ENCODE results near the gene YJU2.
A peak's percentile ranks its signal among the peaks of the same experiment; 100 is the strongest.
"Not testable (repeated sequence)": the region's sequence is repeated elsewhere in the genome, so short reads cannot be mapped to it uniquely, and the experiment has no call there.

Gene YJU2

DNA sequence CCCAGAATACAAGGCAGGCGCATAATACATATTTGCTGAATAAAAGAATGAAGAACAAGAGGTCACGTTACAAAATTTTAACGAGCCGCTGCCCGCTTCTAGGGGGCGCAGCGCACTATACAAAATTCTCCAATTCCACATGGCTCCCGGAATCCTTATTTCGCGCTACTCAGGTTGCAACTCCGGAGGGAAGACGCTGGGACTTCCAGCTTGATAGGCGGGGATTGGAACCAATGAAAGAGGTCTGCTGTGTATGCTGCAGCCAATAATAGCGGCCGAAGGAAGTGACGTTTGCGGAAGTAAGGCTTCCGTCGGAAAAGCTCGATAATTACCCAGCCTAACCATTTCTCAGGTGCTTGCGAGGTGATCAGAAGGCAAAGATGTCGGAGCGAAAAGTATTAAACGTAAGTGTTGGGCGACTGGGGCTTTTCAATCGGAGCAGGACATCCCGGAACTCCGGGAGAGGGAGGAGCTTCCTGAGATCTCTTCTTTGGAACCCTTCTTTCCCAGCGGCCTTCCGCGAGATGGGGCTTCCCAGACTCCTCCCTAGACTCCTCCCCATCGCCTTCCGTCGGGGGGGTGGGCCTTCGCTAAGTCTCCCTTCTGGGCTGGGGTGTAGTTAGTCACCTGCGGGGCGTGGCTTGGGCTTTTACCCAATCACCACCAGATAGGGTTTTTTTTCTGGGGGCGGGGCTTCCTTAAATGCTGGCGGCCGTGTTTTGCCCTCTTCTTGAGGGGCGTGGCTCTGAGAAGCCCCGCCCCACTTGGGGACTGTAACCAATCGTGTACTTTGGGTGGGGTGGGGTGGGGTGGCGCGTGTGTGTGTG, at the start of gene YJU2:
TSS of gene YJU2 (plus strand) at position 314 of the 827 bp plus-strand sequence. CDS start at position 381, 67 bp downstream.
- peak; percentile 96 for DNase-seq (ENCODE audit: low read depth, low spot score)
- H3K27ac ChIP-seq, result peak within 1 kb of the TSS; percentile 84

DNA sequence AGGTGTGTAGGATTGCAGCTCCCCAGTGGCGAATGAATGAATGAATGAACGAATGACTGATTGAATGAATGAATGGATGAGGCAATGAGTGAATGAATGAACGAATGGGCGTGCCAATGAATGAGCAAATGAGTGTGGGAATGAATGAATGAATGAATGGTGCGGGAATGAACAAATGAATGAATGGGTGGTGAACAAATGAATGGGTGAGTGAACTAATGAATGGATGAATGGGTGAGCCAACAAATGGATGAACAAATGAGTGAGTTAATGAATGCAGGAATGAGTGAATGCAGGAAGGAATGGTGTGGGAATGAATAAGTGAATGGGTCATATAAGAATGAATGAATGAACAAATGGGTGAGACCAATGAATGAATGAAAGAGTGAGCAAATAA, 49.7 kb upstream of the YJU2 start:
- H3K27ac ChIP-seq, result no peak overlapping the region

DNA sequence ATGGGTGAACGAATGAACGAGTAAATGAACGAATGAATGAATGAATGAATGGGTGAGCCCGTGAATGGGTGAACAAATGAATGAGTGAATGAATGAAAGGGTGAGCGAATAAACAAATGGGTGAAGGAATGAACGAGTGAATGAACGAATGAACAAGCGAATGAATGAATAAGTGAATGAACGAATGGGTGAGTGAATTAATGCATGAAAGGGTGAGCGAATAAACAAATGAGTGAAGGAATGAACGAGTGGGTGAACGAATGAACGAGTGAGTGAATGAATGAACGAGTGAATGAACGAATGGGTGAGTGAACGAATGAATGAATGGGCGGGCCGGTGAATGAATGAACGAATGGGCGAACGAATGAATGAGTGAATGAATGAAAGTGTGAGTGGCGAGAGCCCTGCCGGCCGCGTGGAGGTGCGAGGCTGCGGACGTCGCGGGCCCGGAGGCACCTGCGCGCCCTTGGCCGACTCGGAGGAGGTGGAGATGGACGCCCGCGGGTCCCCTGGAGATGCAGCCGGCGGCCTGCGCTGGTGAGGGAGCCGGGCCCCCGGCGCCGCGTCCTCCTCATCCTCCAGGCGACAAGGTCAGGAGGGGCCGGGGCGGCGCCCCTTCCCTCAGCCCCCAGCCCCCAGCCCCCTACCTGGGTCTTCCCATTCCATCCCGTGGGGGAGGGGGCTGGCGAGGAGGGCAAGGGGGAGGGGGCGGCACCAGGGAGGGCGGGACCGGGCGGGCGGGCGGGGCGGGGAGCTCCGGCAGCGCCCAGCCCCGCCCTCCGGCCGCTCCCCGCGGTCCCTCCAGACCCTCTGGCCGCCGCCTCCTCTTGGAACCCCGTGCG, 49.0 kb upstream of the YJU2 start:
- no peak overlapping the region for H3K27ac ChIP-seq
- DNase-seq (ENCODE audit: low read depth, low spot score), result no peak

More for the DNA sequence above, 49.7 kb upstream of the YJU2 start:
- no peak for DNase-seq (ENCODE audit: low read depth, low spot score)

DNA sequence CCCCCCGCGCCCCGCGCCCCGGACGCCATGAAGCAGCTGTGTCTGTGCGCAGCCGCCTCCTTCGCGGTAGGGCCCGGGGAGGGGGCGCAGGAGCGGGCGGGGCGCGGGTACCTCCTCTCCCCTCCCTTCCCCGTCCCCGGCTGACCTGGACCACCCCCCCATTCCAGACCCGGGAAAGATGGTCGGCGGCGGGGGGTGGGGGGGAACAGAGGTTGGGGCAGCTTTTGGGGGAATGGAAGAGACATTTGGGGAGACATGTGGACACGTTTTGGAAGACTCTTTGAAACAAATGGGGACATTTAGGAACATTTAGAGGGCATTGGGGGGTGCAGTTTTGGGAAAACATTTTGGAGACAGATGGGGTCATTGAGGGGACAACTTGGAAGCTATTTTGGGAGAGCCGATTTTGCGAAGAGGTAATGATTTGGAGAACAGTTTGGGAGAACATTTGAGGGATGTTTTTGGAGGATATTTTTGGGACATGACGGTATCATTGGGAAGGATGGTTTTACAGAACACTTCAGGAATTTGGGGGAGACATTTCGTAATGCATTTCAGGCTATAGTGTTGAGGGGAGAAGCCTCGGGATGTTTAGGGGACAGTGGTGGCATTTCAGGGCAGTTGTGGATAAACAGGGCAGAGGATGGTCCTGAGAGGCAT, 48.3 kb upstream of the YJU2 start:
- no peak for DNase-seq (ENCODE audit: low read depth, low spot score)
- no peak overlapping the region for H3K27ac ChIP-seq

DNA sequence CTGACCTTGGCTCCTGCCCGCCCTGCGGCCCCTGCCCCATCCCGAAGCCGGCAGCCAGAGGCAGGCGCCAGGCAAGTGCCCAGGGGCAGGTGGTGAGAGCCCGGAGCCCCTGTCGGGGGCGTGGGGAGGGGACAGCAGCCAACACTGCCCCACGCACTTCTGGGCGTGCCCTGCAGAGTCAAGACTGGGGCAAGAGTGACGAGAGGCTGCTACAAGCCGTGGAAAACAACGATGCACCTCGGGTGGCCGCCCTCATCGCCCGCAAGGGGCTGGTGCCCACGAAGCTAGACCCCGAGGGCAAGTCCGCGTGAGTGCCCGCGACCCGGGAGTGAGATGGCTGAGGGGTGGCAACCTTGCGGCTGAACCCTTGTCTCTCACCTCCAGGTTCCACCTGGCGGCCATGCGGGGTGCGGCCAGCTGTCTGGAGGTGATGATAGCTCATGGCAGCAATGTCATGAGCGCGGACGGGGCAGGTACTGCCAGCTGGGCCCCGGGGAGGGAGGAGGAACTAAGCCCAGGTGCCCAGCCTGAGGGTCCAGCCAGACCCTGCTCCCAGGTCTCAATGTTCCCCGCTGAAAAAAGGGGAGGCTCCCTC, 47.1 kb upstream of the YJU2 start:
- H3K27ac ChIP-seq, result no peak overlapping the region
- DNase-seq (ENCODE audit: low read depth, low spot score), result no peak

DNA sequence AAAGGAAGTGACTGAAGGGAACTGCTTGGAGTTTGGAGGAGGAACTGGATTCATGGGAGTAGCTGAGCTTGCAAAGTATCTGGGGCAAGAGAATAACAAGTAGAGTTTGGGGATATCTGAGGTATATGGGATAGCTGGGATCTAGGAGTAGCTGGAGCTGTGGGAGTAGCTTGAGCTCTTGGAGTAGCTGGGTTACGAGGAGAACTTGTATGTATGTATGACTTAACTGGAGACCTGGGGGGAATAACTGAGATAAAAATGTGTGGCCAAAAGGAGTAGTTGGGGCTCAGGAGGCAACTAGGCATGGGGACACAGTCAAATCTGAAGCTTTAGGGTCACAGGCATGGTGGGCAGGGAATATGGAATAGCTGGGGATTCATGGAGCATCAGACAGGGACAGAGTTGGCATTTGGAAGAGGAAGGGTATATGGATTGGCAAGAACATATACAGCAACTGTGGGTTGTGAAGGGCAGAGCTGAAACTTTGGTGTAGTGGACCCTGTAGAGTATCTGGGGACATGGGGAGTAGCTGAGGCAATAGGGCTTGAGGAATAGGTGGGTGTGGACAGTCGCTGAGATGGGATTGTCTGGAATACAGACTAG, 45.8 kb upstream of the YJU2 start:
- no peak for DNase-seq (ENCODE audit: low read depth, low spot score)
- no peak overlapping the region for H3K27ac ChIP-seq

DNA sequence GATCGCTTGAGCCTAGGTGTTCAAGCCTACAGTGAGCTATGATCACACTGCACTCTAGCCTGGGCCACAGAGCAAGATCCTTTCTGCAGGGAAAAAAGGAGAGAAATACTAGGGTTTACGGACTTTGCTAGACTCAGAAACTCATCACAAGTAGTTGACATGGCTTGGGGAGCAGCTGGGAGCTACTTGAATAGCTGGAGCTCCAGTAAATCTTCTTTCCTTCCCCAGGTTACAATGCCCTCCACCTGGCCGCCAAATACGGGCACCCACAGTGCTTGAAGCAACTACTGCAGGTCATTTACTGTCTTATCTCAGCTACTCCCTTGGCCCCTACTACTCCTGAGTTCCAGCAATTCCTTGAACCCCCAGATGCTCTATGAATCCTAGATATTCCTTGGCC, 45.1 kb upstream of the YJU2 start:
- no peak overlapping the region for H3K27ac ChIP-seq
- DNase-seq (ENCODE audit: low read depth, low spot score), result no peak

DNA sequence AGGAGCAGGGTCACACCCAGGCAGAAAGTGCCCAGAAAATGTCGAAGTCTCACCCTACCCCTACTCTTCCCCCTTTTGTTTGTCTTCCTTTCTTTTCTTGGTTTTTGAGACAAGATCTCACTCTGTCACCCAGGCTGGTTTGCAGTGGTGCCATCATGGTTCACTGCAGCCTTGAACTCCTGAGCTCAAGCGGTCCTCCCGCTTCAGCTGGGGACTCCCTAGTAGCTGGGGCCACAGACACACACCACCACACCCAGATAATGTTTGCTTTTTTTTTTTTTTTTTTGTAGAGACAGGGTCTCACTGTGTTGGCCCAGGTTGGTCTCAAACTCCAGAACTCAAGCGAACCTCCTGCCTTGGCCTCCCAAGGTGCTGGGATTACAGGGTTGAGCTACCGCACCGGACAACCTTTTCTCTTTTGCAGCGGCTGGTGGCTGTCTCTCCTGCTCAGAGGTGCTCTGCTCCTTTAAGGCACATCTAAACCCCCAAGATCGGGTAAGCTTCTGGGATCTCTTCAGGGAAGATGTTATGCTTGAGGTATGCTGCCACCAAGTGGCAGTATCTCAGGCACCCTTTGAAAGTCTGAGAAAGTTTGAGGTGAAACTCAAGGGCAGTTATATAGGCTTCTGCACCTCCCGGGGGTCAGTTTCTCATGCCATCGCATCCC, 39.9 kb upstream of the YJU2 start:
- DNase-seq (ENCODE audit: low read depth, low spot score), result no peak
- H3K27ac ChIP-seq, result no peak overlapping the region

DNA sequence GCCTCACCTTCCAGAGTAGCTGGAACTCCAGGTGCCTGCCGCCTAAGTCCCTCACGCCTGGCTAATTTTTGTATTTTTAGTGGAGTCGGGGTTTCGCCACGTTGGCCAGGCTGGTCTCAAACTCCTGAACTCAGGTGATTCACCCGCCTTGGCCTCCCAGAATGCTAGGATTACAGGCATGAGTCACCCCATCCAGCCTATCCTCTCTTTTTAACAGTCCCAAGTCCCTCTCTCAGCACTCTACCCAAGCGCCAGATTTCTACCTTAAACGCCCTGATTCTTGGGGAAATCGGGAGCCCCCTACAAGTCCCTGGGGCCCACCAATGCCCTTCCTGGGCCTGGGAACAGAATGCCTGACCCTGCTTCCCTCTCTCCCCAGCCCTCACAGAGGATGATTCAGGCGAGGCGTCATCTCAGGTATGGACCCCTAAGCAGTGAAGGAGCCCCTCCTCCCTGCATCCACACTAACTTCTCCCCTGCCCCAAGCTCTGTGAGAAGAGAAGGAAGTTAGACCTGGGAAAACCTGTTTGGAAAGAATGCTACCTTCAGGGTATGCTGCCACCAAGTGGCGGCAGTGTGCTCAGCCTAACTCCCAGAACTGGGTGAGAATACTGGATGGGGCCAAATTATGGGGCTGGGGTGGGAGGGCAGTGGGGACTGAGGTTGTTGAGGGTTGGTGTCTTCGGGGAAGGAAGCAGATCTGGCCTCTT, 38.3 kb upstream of the YJU2 start:
- H3K27ac ChIP-seq, result no peak overlapping the region
- DNase-seq (ENCODE audit: low read depth, low spot score), result no peak

DNA sequence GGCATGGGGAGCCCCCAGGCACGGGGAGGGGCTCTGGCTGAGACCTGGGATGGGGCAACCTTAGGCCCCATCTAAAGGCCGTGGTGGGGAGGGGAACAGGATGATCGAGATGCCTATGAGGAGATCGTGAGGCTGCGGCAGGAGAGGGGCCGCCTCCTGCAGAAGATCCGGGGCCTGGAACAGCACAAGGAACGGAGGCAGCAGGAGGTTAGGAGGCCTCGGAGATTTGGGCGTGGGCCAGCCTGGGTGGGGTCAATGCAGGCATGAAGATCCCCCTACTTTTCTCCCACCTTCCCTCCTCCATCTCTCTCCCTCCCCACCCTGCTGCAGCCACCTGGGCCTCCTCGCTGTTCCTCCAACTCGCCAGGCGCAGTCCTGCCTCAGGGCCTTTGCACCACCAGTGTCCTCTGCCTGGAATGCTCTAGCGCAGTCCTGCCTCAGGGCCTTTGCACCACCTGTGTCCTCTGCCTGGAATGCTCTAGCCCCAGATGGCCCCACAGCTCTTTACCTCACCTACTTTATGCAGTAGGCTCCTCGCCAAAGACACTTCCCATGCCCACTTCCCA, 36.6 kb upstream of the YJU2 start:
- DNase-seq (ENCODE audit: low read depth, low spot score), result no peak

DNA sequence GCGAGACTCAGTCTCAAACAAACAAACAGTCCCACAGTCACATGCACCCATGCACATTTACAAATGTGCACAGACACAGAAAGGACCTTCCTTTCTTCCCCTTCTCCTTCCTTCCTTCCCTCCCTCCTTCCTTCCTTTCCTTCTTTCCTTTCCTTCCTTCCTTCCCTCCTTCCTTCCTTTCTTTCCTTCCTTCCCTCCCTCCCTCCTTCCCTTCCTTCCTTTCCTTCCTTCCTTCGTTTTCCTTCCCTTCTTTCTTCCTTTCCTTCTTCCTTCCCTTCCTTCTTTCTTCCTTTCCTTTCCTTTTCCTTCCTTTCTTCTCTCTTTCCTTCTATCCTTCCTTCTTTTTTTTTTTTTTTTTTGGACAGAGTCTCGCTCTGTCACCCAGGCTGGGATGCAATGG, 33.8 kb upstream of the YJU2 start:
- H3K27ac ChIP-seq, result no peak overlapping the region
- DNase-seq (ENCODE audit: low read depth, low spot score), result no peak

More for the DNA sequence above, 36.6 kb upstream of the YJU2 start:
- H3K27ac ChIP-seq, result no peak overlapping the region

DNA sequence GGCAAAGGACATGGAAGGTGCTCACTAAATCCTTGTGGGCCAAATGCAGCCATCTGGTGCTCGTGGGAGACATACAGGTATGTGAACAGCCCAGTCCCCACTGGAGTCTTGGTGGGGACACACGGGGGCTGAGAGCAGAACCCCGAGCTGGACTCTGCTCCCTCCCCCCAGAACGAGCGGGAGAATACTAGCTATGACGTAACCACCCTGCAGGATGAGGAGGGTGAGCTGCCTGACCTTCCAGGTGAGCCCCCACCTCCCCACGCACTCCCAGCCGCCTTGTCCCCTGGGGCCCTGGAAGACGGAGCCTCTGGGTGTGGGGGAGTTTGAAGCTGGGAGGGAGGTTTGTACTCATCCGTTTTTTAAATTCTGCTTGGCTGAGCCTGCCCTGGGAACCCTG, 31.1 kb upstream of the YJU2 start:
- no peak for DNase-seq (ENCODE audit: low read depth, low spot score)
- no peak overlapping the region for H3K27ac ChIP-seq

DNA sequence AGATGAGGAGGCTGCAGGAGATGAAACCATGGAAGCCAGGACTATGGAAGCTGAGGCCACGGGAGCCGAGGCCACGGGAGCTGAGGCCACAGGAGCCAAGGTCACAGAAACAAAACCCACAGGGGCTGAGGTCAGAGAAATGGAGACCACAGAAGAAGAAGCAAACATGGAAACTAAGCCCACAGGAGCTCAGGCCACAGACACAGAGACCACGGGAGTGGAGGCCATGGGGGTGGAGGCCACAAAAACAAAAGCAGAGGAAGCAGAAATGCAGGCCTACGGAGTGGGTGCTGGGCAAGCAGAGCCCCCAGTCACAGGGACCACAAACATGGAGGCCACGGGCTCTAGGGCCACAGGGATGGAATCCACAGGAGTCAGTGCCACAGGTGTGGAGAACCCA, 30.0 kb upstream of the YJU2 start:
- no peak for DNase-seq (ENCODE audit: low read depth, low spot score)
- H3K27ac ChIP-seq, result no peak overlapping the region

DNA sequence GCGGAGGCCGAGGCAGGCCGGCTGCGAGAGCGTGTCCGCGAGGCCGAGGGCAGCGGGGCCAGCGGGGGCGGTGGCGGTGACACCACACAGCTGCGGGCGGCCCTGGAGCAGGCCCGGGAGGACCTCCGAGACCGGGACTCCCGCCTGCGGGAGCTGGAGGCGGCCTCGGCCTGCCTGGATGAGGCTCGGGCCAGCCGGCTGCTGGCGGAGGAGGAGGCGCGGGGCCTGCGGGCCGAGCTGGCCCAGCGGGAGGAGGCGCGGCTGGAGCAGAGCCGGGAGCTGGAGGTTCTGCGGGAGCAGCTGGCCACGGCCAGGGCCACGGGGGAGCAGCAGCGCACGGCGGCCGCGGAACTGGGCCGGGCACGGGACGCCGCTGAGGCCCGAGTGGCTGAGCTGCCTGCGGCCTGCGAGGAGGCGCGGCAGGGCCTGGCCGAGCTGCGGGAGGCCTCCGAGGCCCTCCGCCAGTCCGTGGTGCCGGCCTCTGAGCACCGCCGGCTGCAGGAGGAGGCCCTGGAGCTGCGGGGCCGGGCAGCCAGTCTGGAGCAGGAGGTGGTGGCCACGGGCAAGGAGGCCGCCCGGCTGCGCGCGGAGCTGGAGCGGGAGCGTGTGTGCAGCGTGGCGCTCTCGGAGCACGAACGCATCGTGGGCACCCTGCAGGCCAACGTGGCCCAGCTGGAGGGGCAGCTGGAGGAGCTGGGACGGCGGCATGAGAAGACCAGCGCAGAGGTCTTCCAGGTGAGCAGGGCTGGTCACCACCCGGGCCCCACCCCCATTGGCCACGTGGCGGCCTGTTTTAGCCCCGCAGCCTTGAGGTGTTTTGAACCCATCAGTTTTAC, 29.2 kb upstream of the YJU2 start:
- DNase-seq (ENCODE audit: low read depth, low spot score), result no peak
- no peak overlapping the region for H3K27ac ChIP-seq

DNA sequence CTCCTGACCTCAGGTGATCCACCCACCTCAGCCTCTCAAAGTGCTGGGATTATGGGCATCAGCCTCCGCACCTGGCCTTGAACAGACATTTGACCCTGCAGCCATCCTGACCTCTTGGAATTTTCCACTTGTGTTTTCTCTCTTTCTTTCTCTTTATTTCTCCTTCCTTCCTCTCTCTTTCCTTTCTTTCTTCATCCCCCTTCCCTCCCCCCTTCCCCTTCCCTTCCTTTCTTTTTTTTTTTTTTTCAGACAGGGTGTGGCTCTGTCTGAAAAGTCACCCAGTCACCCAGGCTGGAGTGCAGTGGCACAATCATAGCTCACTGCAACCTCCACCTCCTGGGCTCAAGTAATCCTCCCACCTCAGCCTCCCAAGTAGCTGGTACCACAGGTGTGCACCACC, 28.4 kb upstream of the YJU2 start:
- not testable (repeated sequence) for DNase-seq (ENCODE audit: low read depth, low spot score); H3K27ac ChIP-seq

DNA sequence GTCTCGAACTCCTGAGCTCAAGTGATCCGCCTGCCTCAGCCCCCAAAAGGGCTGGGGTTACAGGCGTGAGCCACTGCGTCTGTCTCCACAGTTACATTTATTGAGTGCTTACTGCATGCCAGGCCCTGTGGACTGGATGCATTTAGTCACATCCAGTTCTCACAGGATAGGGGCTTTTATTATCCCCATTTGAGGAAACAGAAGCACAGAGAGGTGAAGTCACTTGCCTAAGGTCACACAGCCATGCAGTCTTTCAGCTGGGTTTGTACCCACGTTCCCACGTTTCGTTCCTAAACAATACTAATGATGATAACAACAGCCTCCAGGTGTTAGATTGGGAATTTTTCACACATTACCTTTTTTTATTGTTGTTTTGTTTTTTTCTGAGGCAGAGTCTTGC, 26.7 kb upstream of the YJU2 start:
- no peak for DNase-seq (ENCODE audit: low read depth, low spot score)

DNA sequence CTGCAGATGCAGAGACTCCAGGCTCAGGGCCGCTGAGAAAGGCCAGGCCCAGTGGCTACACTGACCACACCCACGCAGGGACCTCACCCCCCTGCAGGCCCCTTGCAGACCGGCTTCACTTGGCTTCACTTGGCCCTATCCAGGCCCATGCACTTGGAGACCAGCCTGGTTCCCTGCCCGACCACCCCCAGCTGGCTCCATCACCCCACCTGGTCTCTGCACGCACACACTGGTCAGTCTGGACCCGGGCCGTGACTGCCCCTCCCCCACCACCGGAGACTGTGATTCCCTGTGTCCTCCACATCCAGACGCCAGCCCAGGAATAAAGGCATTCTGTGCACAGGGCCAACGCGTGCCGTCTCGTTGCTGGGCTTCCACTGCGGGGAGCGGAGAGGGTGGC, 22.4 kb upstream of the YJU2 start:
- DNase-seq (ENCODE audit: low read depth, low spot score), result no peak

More for the DNA sequence above, 26.7 kb upstream of the YJU2 start:
- H3K27ac ChIP-seq, result no peak overlapping the region

DNA sequence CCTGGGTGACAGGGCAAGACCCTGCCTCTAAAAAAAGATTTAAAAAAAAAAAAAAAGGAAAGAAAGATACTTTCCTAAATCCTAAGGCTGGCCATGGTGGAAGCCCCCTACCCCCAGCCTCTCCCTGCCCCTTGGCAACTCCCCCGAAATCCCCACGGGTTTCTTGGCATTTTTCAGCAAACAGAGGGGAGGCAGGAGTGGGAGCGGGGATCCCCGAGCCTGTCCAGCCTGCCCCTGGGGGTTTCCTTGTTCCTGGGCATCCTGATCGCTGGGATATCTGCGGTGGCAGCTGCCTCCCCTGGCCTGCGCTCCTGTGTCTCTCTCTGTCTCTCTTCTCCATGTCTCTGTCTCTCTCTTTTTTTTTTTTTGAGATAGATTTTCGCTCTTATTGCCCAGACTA, 21.0 kb upstream of the YJU2 start:
- no peak for DNase-seq (ENCODE audit: low read depth, low spot score)
- H3K27ac ChIP-seq, result no peak overlapping the region

More for the DNA sequence above, 22.4 kb upstream of the YJU2 start:
- no peak overlapping the region for H3K27ac ChIP-seq

Measured in epithelial cell of prostate (primary cell).